Omental fat pad (tissue), 4 donors: ENCODE measurements around the gene MLC1. TPM values are rescaled to one million over a fixed set of nuclear protein-coding genes. Genes with fewer than 3 reads are reported as not detected.

ENCODE experiments used
- ATAC-seq: fragments of 150-250 bp; one replicate; pipeline ENCODE4 v1.9.1; 2016; ENCODE audit warnings: mild to moderate bottlenecking, moderate library complexity; ENCODE audit not compliant: low FRiP score
- DNase-seq: peaks from one replicate; pipeline ENCODE4 v3.0.0-alpha.2; 2019; ENCODE audit warnings: low spot score
- CTCF ChIP-seq, 3 donors: fragments of 450-650 bp; IDR thresholded peaks; one replicate each; pipeline ENCODE4 v1.5.1; 2016 to 2017; ENCODE audit warnings: antibody characterized with exemption in 3 of 3, mild to moderate bottlenecking in 3 of 3, moderate library complexity in 2 of 3
- total RNA-seq, 4 donors: library from RNA; depleted of rRNA; stranded (reverse); fragments of >200 nt; gene quantifications; one replicate each; pipeline ENCODE4 v1.1.0, GENCODE V29; 2016

MLC1 gene
- total RNA-seq, 4 donors from 2014 or later, result 0.44 TPM; not detected in 3

DNA sequence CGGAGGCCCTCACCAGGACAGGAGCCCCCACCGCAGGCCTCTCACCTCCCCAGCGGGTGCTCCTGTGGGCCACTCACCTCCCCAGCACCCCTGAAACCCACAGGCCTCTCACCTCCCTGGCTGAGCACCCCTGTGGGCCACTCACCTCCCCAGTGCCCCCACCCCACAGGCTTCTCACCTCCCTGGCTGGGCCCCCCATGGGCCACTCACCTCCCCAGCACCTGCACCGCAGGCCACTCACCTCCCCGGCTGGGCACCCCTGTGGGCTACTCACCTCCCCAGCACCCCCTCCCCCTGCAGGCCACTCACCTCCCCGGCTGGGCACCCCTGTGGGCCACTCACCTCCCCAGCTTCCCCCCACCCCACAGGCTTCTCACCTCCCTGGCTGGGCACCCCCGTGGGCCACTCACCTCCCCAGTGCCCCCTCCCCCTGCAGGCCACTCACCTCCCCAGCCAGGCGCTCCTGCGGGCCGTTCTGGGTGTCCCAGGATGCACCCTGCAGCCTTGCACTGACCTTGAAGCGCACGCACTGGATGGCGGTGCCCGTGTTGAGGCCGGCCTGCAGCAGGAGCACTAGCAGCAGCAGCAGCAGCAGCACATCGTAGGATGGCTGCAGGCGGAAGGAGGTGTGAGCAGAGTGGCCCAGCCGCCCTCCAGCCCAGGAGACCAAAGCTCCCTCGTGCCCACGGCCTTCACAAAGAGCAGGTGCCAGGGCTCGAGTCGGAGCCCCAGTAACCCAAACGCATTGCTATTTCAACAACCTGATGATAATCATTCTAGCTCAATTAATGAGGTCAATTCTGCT, 21.4 kb downstream of the MLC1 start:
- DNase-seq, result no peak
- TF ChIP-seq CTCF (IDR thresholded peaks at IDR 0.05), result no peak
- ATAC-seq, result no peak

GRCh38 chr22:50062509-50063135, 22.6 kb downstream of the MLC1 start:
- ATAC-seq (no peak), DNase-seq (no peak)
- TF ChIP-seq CTCF (IDR thresholded peaks at IDR 0.05), result no peak

- DNase-seq, result no peak
- ATAC-seq, result no peak
- TF ChIP-seq CTCF (IDR thresholded peaks at IDR 0.05), result no peak
Measured at GRCh38 chr22:50061824-50062355, 23.3 kb downstream of the MLC1 start.

DNA sequence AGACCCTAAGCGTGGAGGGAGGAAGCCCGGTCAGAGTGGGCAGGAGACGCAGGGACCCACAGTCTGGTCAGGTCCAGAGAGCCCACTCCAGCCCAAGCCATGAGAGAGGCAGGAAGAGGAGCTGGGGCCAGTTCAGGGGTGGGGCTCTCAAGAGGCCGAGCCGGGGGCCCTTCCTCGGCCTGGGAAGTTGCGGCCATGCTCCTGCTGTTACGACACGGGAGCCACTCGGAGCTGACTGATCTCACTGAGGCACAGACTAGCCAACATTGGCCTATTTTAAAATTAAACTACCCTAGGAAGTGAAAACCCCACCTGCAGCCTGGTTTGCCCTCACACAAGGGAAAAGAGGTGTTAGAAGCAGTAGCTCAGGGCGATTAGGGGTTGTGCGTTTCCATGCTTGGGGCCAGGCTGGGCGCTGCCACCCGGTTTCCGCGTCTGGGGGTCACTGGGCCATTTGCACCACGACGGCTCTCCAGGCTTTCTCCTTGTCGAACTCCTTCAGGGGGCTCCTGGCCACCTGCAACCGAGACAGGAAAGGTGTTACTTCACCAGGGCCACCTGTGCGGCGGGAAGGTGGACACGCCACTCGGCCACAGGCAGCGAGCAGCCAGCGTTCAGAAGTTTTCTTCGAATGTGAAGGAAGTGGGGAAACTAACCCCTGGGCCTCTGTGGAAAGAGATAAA, 23.9 kb downstream of the MLC1 start:
- DNase-seq (no peak), ATAC-seq (no peak)
- no peak for TF ChIP-seq CTCF (IDR thresholded peaks at IDR 0.05)

DNA sequence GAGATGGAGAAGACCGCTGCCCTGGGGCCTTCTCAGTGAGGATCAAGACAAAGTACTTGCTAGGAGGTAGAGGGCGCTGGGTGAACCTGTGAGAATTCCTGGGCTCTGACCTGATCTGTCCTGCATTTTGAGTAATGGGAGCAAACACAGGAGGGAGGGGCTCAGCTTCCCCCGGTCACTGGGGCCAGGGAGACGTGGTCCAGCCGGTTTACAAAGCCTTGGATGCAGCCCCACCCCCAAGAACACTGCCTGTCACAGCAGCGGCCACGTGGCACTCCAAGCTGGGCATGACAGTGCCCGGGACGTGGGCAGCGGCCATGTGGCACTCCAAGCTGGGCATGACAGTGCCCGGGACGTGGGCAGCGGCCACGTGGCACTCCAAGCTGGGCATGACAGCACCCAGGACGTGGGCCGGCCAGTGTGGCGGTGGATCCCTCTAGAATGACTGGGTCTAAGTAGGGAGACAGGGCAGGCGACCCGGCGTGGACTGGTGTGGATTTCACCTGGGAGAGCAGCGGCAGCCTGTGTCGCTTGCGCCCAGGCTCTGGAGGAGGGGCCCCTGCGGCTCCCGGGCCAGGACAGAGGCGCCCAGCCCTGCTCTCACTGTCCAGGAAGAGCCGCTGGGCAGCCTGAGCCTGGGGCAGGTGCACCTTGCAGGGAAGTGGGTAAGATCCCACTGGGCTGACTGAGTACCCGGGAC, 24.6 kb downstream of the MLC1 start:
- no peak for TF ChIP-seq CTCF (IDR thresholded peaks at IDR 0.05)
- DNase-seq, result no peak
- no peak for ATAC-seq

GRCh38 chr22:50059881-50060262, 25.4 kb downstream of the MLC1 start:
- DNase-seq, result no peak
- no peak for TF ChIP-seq CTCF (IDR thresholded peaks at IDR 0.05)
- ATAC-seq, result no peak
